Peyer's patch (tissue), 4 donors: ENCODE data around the gene ANKRD45.

Experiments used
- CTCF ChIP-seq, 6 experiments: fragments of 450-650 bp in 4 of 6; fragments of 200-600 bp in 2 of 6; sonication (generic) in 1 of 6; IDR thresholded peaks; one replicate each; pipeline ENCODE4 v1.5.1; 2017 to 2019; ENCODE audit warnings: antibody characterized with exemption in 6 of 6, mild to moderate bottlenecking in 3 of 6, moderate library complexity in 1 of 6
- POLR2A ChIP-seq, 2 donors: fragments of 450-650 bp; IDR thresholded peaks; one replicate each; pipeline ENCODE4 v1.5.1; 2017; ENCODE audit warnings: antibody characterized with exemption in 2 of 2, mild to moderate bottlenecking in 2 of 2, moderate library complexity in 2 of 2

DNA sequence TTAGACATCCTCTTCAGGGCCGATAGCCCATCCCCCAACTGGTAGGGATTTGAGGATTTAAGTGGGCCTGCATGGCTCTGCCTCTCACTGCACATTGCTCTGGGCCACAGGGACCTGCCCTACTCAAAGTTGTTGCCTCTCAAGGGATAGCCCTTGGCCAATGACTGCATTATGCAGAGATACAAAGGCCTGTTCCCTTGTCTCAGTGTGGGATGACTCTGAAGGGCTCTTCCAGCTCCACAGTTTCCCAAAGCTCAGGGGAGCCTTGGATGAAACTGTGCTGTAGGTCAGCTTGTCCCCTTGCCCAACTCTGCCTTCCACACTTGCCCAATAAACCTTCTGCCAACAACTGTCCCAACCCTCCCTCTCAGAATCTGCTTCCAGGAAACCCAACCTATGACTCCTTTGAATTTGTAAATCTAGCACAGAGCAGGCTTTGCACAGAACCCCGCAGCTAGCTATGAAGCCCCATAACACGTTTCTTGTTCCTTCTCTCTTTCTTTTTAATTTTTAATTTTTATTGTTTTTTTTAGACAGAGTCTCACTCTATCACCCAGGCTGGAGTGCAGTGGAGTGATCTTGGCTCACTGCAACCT is 109.3 kb downstream of the ANKRD45 start:
- TF ChIP-seq CTCF (IDR thresholded peaks at IDR 0.05) (no peak), POLR2A (IDR thresholded peaks at IDR 0.05) (no peak)
